OCI-LY3 (cell line): ENCODE results near the gene CACNA2D3.

Source experiments
- H2AFZ ChIP-seq: fragments of 200-600, 300-600 bp; shearing (Covaris generic); 2 replicates; pipeline ENCODE4 v1.6.0; 2014; ENCODE audit warnings: antibody characterized with exemption, low read depth, low read length
- H3K27ac ChIP-seq: fragments of 200-600, 300-600 bp; sonication (generic); 2 replicates; pipeline ENCODE4 v1.5.1; 2014; ENCODE audit warnings: mild to moderate bottlenecking, low read length, moderate library complexity, mixed read lengths
- H3K27me3 ChIP-seq: fragments of 200-600, 300-600 bp; sonication (generic); 2 replicates; pipeline ENCODE4 v1.6.1; 2014; ENCODE audit warnings: low read depth, low read length, mixed read lengths
- H3K36me3 ChIP-seq: fragments of 200-600, 300-600 bp; sonication (generic); replicated peaks from 2 replicates; pipeline ENCODE3; 2014; ENCODE audit warnings: low read depth, low read length, mixed read lengths
- H3K4me1 ChIP-seq: fragments of 300-600, 200-600 bp; sonication (generic); 2 replicates; pipeline ENCODE4 v1.6.1; 2014; ENCODE audit warnings: low read length, mixed read lengths
- H3K4me2 ChIP-seq: fragments of 200-600, 300-600 bp; sonication (generic); 2 replicates; pipeline ENCODE4 v1.6.1; 2014; ENCODE audit warnings: low read length, mixed read lengths
- H3K4me3 ChIP-seq: fragments of 300-600, 200-600 bp; sonication (generic); 2 replicates; pipeline ENCODE4 v1.5.1; 2014; ENCODE audit warnings: antibody characterized with exemption, mild to moderate bottlenecking, low read length, moderate library complexity
- H3K79me2 ChIP-seq: fragments of 300-600, 200-600 bp; shearing (Covaris generic); 2 replicates; pipeline ENCODE4 v1.6.1; 2014; ENCODE audit warnings: mild to moderate bottlenecking, low read length, mixed read lengths
- H3K9ac ChIP-seq: fragments of 300-600, 200-600 bp; shearing (Covaris generic); 2 replicates; pipeline ENCODE4 v1.6.0; 2014; ENCODE audit warnings: mild to moderate bottlenecking, low read length, moderate library complexity
- H3K9me3 ChIP-seq: fragments of 200-600, 300-600 bp; shearing (Covaris generic); 2 replicates; pipeline ENCODE4 v1.6.1; 2014; ENCODE audit warnings: low read length, mixed read lengths; ENCODE audit not compliant: insufficient read depth
- H4K20me1 ChIP-seq: fragments of 200-600, 300-600 bp; sonication (generic); 2 replicates; pipeline ENCODE4 v1.6.1; 2016; ENCODE audit warnings: low read length, mixed read lengths; ENCODE audit not compliant: insufficient read depth
- CTCF ChIP-seq: fragments of 200-600, 300-600 bp; sonication (generic); IDR thresholded peaks from 2 replicates; pipeline ENCODE4 v1.5.1; 2014; ENCODE audit warnings: antibody characterized with exemption, low read length, low read depth
- EZH2phosphoT487 ChIP-seq: fragments of 200-600 bp; shearing (Covaris generic); IDR thresholded peaks from 2 replicates; pipeline ENCODE4 v1.6.1; 2018; ENCODE audit warnings: antibody characterized with exemption, mixed run types, low read depth

The CACNA2D3 gene

GRCh38 chr3:54384279-54384678, 261.9 kb downstream of the CACNA2D3 start:
- H3K4me3 ChIP-seq = no peak overlapping the region
- TF ChIP-seq EZH2phosphoT487 = no peak
- TF ChIP-seq CTCF = no peak
- H3K4me2 ChIP-seq = no peak overlapping the region
- no peaks in the 10 kb centered on the region for H3K4me1 ChIP-seq
- no peaks in the 10 kb centered on the region for H3K9me3 ChIP-seq
- no peaks in the 10 kb centered on the region for H3K79me2 ChIP-seq
- H3K9ac ChIP-seq = no peak overlapping the region
- H4K20me1 ChIP-seq = no peaks in the 10 kb centered on the region
- no peak overlapping the region for H2AFZ ChIP-seq
- no peak overlapping the region for H3K27ac ChIP-seq
- peaks cover 15% of the 10 kb centered on the region for H3K27me3 ChIP-seq
- H3K36me3 ChIP-seq = no peaks in the 10 kb centered on the region

GRCh38 chr3:54390582-54390981, 268.2 kb downstream of the CACNA2D3 start:
- Histone ChIP-seq H3K27ac (no peak overlapping the region), H3K27me3 (peaks cover 16% of the 10 kb centered on the region; the same call in 1 of the 2 replicates), H3K9ac (no peak overlapping the region), H3K79me2 (no peaks in the 10 kb centered on the region), H4K20me1 (no peaks in the 10 kb centered on the region), H3K4me3 (no peak overlapping the region), H3K4me2 (no peak overlapping the region), H3K9me3 (no peaks in the 10 kb centered on the region), H2AFZ (no peak overlapping the region), H3K4me1 (no peaks in the 10 kb centered on the region), H3K36me3 (no peaks in the 10 kb centered on the region)
- TF ChIP-seq EZH2phosphoT487 (no peak), CTCF (no peak)

- H3K4me2 ChIP-seq = no peak overlapping the region
- no peak overlapping the region for H3K9ac ChIP-seq
Observed at GRCh38 chr3:54393150-54393549, 270.8 kb downstream of the CACNA2D3 start.

GRCh38 chr3:54408328-54408727, 286.0 kb downstream of the CACNA2D3 start:
- Histone ChIP-seq H3K4me2 (no peak overlapping the region), H3K79me2 (no peaks in the 10 kb centered on the region), H3K4me1 (no peaks in the 10 kb centered on the region), H2AFZ (no peak overlapping the region), H3K27ac (no peak overlapping the region), H3K4me3 (no peak overlapping the region), H3K9me3 (no peaks in the 10 kb centered on the region), H3K36me3 (no peaks in the 10 kb centered on the region), H3K9ac (no peak overlapping the region), H3K27me3 (no peaks in the 10 kb centered on the region), H4K20me1 (no peaks in the 10 kb centered on the region)
- no peak for TF ChIP-seq CTCF
- TF ChIP-seq EZH2phosphoT487 = no peak

More at GRCh38 chr3:54393150-54393549, 270.8 kb downstream of the CACNA2D3 start:
- Histone ChIP-seq H3K36me3 (no peaks in the 10 kb centered on the region), H3K27me3 (peaks cover 12% of the 10 kb centered on the region; the same call in 1 of the 2 replicates), H3K79me2 (no peaks in the 10 kb centered on the region), H3K4me1 (no peaks in the 10 kb centered on the region), H4K20me1 (no peaks in the 10 kb centered on the region), H3K4me3 (no peak overlapping the region), H3K9me3 (no peaks in the 10 kb centered on the region), H2AFZ (no peak overlapping the region), H3K27ac (no peak overlapping the region)
- TF ChIP-seq EZH2phosphoT487 (no peak), CTCF (no peak)
